HCT116 (cell line): Measurements from ENCODE around the gene DMXL1. TPM values are rescaled to one million over a fixed set of nuclear protein-coding genes. Genes with fewer than 3 reads are reported as not detected.

Experiments used
- ATAC-seq: fragments of 200-7000 bp; cut with Tn5 transposase; 2 replicates; pipeline ENCODE4 v1.9.1; 2020; ENCODE audit warnings: mild to moderate bottlenecking, moderate library complexity
- BruUV-seq: library from RNA; stranded (reverse); fragments of 400-500 nt; replicated peaks from 2 replicates; lab custom pipeline; 2021; lab: Mats Ljungman, UMichigan
- CTCF ChIA-PET: fragments of 300-600 bp; sonication (Branson Sonifier 250); formaldehyde crosslinking; loops from one replicate; lab custom pipeline; 2021; ENCODE audit warnings: antibody characterized with exemption; lab: Charles Lee
- POLR2A ChIA-PET: fragments of 300-600, 350-600 bp; sonication (Branson Sonifier 250); formaldehyde crosslinking; loops from one replicate; lab custom pipeline; 2021; ENCODE audit warnings: antibody characterized with exemption; lab: Charles Lee
- RAD21 ChIA-PET, 2 experiments: fragments of 300-600 bp; sonication (Branson Sonifier 250); formaldehyde crosslinking; loops; one replicate each; lab custom pipeline; 2023; ENCODE audit warnings: low total read pairs in 2 of 2; ENCODE audit not compliant: uncharacterized antibody in 2 of 2, unreplicated experiment in 2 of 2, low non-redundant PET in 1 of 2; lab: Charles Lee
- DNase-seq: peaks from one replicate; pipeline ENCODE4 v3.0.0-alpha.2; 2010; ENCODE audit warnings: low read depth, low spot score
- H2AFZ ChIP-seq: fragments of 200-600 bp; shearing (Covaris generic), sonication (generic); 2 replicates; pipeline ENCODE4 v1.6.1; 2017; ENCODE audit warnings: low read depth, mixed run types, mixed read lengths, antibody characterized with exemption, low read length; ENCODE audit not compliant: poor library complexity, severe bottlenecking
- H3K27ac ChIP-seq: 2 replicates; pipeline ENCODE4 v1.5.1; 2012; ENCODE audit warnings: low read depth, low read length
- H3K27me3 ChIP-seq: fragments of 200-600 bp; sonication (generic); 2 replicates; pipeline ENCODE4 v1.6.1; 2016; ENCODE audit warnings: mixed run types, low read length, mixed read lengths; ENCODE audit not compliant: insufficient read depth
- H3K36me3 ChIP-seq, 2 experiments: fragments of 200-500 bp in 1 of 2; fragments of 200-600 bp in 1 of 2; sonication (Bioruptor generic) in 1 of 2; sonication (generic) in 1 of 2; 2 replicates each; pipeline versions ENCODE4 v1.5.1 to v1.6.1; 2014 to 2016; ENCODE audit warnings: low read length in 2 of 2, inconsistent platforms in 1 of 2, mixed read lengths in 1 of 2, mixed run types in 1 of 2; ENCODE audit not compliant: insufficient read depth in 2 of 2, control insufficient read depth in 1 of 2
- H3K4me1 ChIP-seq, 2 experiments: fragments of 200-600 bp in 1 of 2; sonication (generic) in 1 of 2; 2 replicates each; pipeline versions ENCODE4 v1.5.1 to v1.6.1; 2012 to 2017; ENCODE audit warnings: low read length in 2 of 2, inconsistent platforms in 1 of 2, mild to moderate bottlenecking in 1 of 2, mixed read lengths in 1 of 2, mixed run types in 1 of 2, moderate library complexity in 1 of 2; ENCODE audit not compliant: insufficient read depth in 2 of 2, control insufficient read depth in 1 of 2
- H3K4me2 ChIP-seq: fragments of 200-600 bp; sonication (generic); 2 replicates; pipeline ENCODE4 v1.6.1; 2017; ENCODE audit warnings: mixed run types, low read length, mixed read lengths
- H3K4me3 ChIP-seq, 2 experiments: fragments of 200-600 bp in 1 of 2; sonication (generic) in 1 of 2; replicated peaks in 1 of 2; 2 replicates each; pipeline ENCODE4 v1.5.1; 2011 to 2016; ENCODE audit warnings: low read length in 2 of 2, control low read depth in 1 of 2, low read depth in 1 of 2, mild to moderate bottlenecking in 1 of 2, mixed read lengths in 1 of 2, mixed run types in 1 of 2
- H3K79me2 ChIP-seq: fragments of 200-600 bp; sonication (generic); 2 replicates; pipeline ENCODE4 v1.6.1; 2017; ENCODE audit warnings: mild to moderate bottlenecking, mixed run types, low read length, moderate library complexity, mixed read lengths; ENCODE audit not compliant: insufficient read depth
- H3K9ac ChIP-seq: fragments of 200-600 bp; sonication (generic); 2 replicates; pipeline ENCODE4 v1.6.1; 2016; ENCODE audit warnings: low read length, mixed read lengths
- H3K9me2 ChIP-seq: fragments of 200-600 bp; sonication (generic), shearing (Covaris generic); 2 replicates; pipeline ENCODE4 v1.6.1; 2017; ENCODE audit warnings: mixed run types, mild to moderate bottlenecking, moderate library complexity; ENCODE audit not compliant: insufficient read depth
- H3K9me3 ChIP-seq, 2 experiments: fragments of 200-500 bp in 1 of 2; fragments of 200-600 bp in 1 of 2; sonication (Bioruptor generic) in 1 of 2; sonication (generic) in 1 of 2; 2 replicates each; pipeline ENCODE4 v1.6.1; 2014 to 2017; ENCODE audit warnings: low read length in 2 of 2, mixed read lengths in 2 of 2, inconsistent platforms in 1 of 2, low read depth in 1 of 2, mild to moderate bottlenecking in 1 of 2, mixed run types in 1 of 2, moderate library complexity in 1 of 2; ENCODE audit not compliant: control insufficient read depth in 1 of 2, insufficient read depth in 1 of 2
- H4K20me1 ChIP-seq: fragments of 200-600 bp; sonication (generic), shearing (Covaris generic); 2 replicates; pipeline ENCODE4 v1.6.1; 2017; ENCODE audit warnings: mixed run types, mild to moderate bottlenecking, moderate library complexity; ENCODE audit not compliant: insufficient read depth
- ATF3 ChIP-seq: IDR thresholded peaks from 2 replicates; pipeline ENCODE4 v1.6.1; 2012
- CBX3 ChIP-seq: IDR thresholded peaks from 2 replicates; pipeline ENCODE4 v1.6.1; 2012; ENCODE audit warnings: low read depth
- CEBPB ChIP-seq: IDR thresholded peaks from 2 replicates; pipeline ENCODE4 v1.6.1; 2012; ENCODE audit warnings: low read depth
- ELF1 ChIP-seq: IDR thresholded peaks from 2 replicates; pipeline ENCODE4 v1.6.1; 2012; ENCODE audit warnings: low read depth, borderline replicate concordance
- EZH2 ChIP-seq: fragments of 200-600 bp; sonication (generic); IDR thresholded peaks from 2 replicates; pipeline ENCODE4 v1.6.1; 2017; ENCODE audit warnings: antibody characterized with exemption, mixed run types
- EZH2phosphoT487 ChIP-seq: fragments of 200-600 bp; IDR thresholded peaks from 2 replicates; pipeline ENCODE4 v1.6.1; 2018; ENCODE audit warnings: antibody characterized with exemption, borderline replicate concordance
- FOSL1 ChIP-seq: IDR thresholded peaks from 2 replicates; pipeline ENCODE4 v1.6.1; 2012; ENCODE audit warnings: low read depth
- JUND ChIP-seq: IDR thresholded peaks from 2 replicates; pipeline ENCODE4 v1.6.1; 2012
- POLR2A ChIP-seq: IDR thresholded peaks from 2 replicates; pipeline ENCODE4 v1.7.0; 2011; ENCODE audit warnings: borderline replicate concordance; ENCODE audit not compliant: insufficient read depth, insufficient read length; ENCODE audit errors: extremely low read depth
- POLR2AphosphoS5 ChIP-seq: IDR thresholded peaks from 2 replicates; pipeline ENCODE4 v1.6.1; 2011; ENCODE audit warnings: mild to moderate bottlenecking, low read depth, low read length, moderate library complexity
- RAD21 ChIP-seq: IDR thresholded peaks from 2 replicates; pipeline ENCODE4 v1.6.1; 2012; ENCODE audit warnings: low read depth, mild to moderate bottlenecking
- REST ChIP-seq: IDR thresholded peaks from 2 replicates; pipeline ENCODE4 v1.6.1; 2012; ENCODE audit warnings: low read depth
- SIN3A ChIP-seq: IDR thresholded peaks from 2 replicates; pipeline ENCODE4 v1.6.1; 2012; ENCODE audit warnings: low read depth
- SP1 ChIP-seq: IDR thresholded peaks from 2 replicates; pipeline ENCODE4 v1.6.1; 2012; ENCODE audit warnings: low read depth
- SRF ChIP-seq: IDR thresholded peaks from 2 replicates; pipeline ENCODE4 v1.6.1; 2012; ENCODE audit warnings: low read depth
- YY1 ChIP-seq: IDR thresholded peaks from 2 replicates; pipeline ENCODE4 v1.6.1; 2011; ENCODE audit warnings: low read length, low read depth, moderate library complexity, mild to moderate bottlenecking; ENCODE audit not compliant: insufficient replicate concordance; ENCODE audit errors: extremely low read depth
- ZBTB33 ChIP-seq: IDR thresholded peaks from 2 replicates; pipeline ENCODE4 v1.6.1; 2011; ENCODE audit warnings: mild to moderate bottlenecking, low read length, moderate library complexity; ENCODE audit not compliant: insufficient replicate concordance; ENCODE audit errors: extremely low read depth
- ZFX ChIP-seq: fragments of 450-650 bp; IDR thresholded peaks from 2 replicates; pipeline ENCODE4 v1.6.1; 2017
- intact Hi-C: fragments of 100-400 bp; cut with micrococcal nuclease; formaldehyde crosslinking; loops from 2 replicates; pipeline ENCODE4 v1.10.0; 2022
- total RNA-seq: library from RNA; stranded (reverse); gene quantifications from one replicate; pipeline ENCODE4 v1.2.1, GENCODE V29; 2021; ENCODE audit not compliant: unreplicated experiment
- TF ChIP-seq, protein P1 (sequence below): IDR thresholded peaks from 2 replicates; pipeline ENCODE4 v1.6.1; 2012

Gene DMXL1
- total RNA-seq, 1 experiment from 2014 or later: 21.1 TPM

DNA sequence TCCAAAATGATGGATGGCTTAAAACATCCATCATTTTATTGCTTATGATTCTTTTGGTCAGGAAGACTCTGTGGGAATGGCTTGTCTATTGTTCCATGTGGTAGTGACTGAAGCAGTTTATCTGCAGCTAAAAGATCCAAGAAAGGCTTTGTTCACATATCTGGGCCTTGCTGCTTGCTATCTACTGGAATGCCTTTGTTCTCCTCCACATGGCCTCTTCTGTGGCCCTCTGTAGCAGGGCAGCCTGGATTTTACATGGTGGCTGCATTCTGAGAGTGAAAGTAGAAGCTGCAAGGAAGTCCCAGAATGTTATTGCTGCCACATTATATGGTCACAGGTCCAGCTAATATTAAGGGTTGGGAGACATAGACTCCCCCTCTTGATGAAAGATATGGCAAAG, 35.1 kb downstream of the DMXL1 start:
- no peaks in the 10 kb centered on the region for H4K20me1 ChIP-seq
- TF ChIP-seq, protein P1, sequence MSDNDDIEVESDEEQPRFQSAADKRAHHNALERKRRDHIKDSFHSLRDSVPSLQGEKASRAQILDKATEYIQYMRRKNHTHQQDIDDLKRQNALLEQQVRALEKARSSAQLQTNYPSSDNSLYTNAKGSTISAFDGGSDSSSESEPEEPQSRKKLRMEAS: no peak
- no peak for TF ChIP-seq SRF
- TF ChIP-seq SIN3A: no peak
- TF ChIP-seq RAD21: no peak
- TF ChIP-seq ATF3: no peak
- no peak for TF ChIP-seq SP1
- no peak for TF ChIP-seq JUND
- TF ChIP-seq EZH2phosphoT487: no peak
- TF ChIP-seq YY1: no peak
- no peak for TF ChIP-seq POLR2AphosphoS5
- TF ChIP-seq CEBPB: no peak
- no peak for TF ChIP-seq FOSL1
- TF ChIP-seq POLR2A: no peak
- no peak for TF ChIP-seq EZH2
- TF ChIP-seq ZBTB33: no peak
- no peak for TF ChIP-seq REST
- TF ChIP-seq ELF1: no peak
- TF ChIP-seq ZFX: no peak
- no peak for TF ChIP-seq CBX3
- ChIA-PET RAD21 (no interaction called here), POLR2A (no interaction called here), CTCF (no interaction called here)
- no TSS peak for BruUV-seq
- no peaks in the 10 kb centered on the region for H3K9me2 ChIP-seq
- no peak overlapping the region for H3K4me3 ChIP-seq
- DNase-seq (no peak), ATAC-seq (no peak)
- H3K27me3 ChIP-seq: no peaks in the 10 kb centered on the region
- H3K9me3 ChIP-seq: no peaks in the 10 kb centered on the region
- no peaks in the 10 kb centered on the region for H3K4me1 ChIP-seq
- H3K27ac ChIP-seq: no peak overlapping the region
- no peak overlapping the region for H2AFZ ChIP-seq
- intact Hi-C loops: no loop called here
- no peak overlapping the region for H3K9ac ChIP-seq
- H3K79me2 ChIP-seq: no peaks in the 10 kb centered on the region
- H3K4me2 ChIP-seq: no peak overlapping the region
- no peaks in the 10 kb centered on the region for H3K36me3 ChIP-seq
